ENCODE data around the gene STK10. TPM values are rescaled to one million over a fixed set of nuclear protein-coding genes. Genes with fewer than 3 reads are reported as not detected.

STK10 gene
- total RNA-seq, 1 donor, result 27.1 TPM

GRCh38 chr5:172147857-172148256 lies 40.2 kb downstream of the STK10 start:
- H3K79me2 ChIP-seq (ENCODE audit: insufficient read depth, low read length), result peaks cover 76% of the 10 kb centered on the region
- H2AFZ ChIP-seq (ENCODE audit: low read length), result no peak overlapping the region
- no peak overlapping the region for H3K4me2 ChIP-seq (ENCODE audit: insufficient read depth, low read length)
- no peak overlapping the region for H3K4me3 ChIP-seq (ENCODE audit: insufficient read depth, low read length)
- H4K20me1 ChIP-seq (ENCODE audit: insufficient read depth, low read length), result peaks cover 27% of the 10 kb centered on the region
- peaks cover 11% of the 10 kb centered on the region for H3K4me1 ChIP-seq (ENCODE audit: insufficient read depth, low read length)
- H3K36me3 ChIP-seq (ENCODE audit: insufficient read depth, low read length), result peaks cover 5% of the 10 kb centered on the region
- TF ChIP-seq CTCF (IDR thresholded peaks at IDR 0.05; ENCODE audit: extremely low read depth, low read depth, low read length), result no peak
- H3K9me3 ChIP-seq (ENCODE audit: low read depth, low read length), result no peaks in the 10 kb centered on the region
- H3K27me3 ChIP-seq (ENCODE audit: insufficient read depth, low read length), result no peaks in the 10 kb centered on the region
- H3K27ac ChIP-seq (ENCODE audit: low read depth, low read length), result no peak overlapping the region
- DNase-seq (ENCODE audit: insufficient read length, low spot score, missing footprints), result no peak

- no peak for DNase-seq (ENCODE audit: insufficient read length, low spot score, missing footprints)
- TF ChIP-seq CTCF (IDR thresholded peaks at IDR 0.05; ENCODE audit: extremely low read depth, low read depth, low read length), result no peak
- Histone ChIP-seq H3K4me3 (ENCODE audit: insufficient read depth, low read length) (no peak overlapping the region), H3K36me3 (ENCODE audit: insufficient read depth, low read length) (peaks cover 1% of the 10 kb centered on the region), H3K4me1 (ENCODE audit: insufficient read depth, low read length) (peaks cover 14% of the 10 kb centered on the region), H3K79me2 (ENCODE audit: insufficient read depth, low read length) (peaks cover 81% of the 10 kb centered on the region), H3K27ac (ENCODE audit: low read depth, low read length) (no peak overlapping the region), H3K27me3 (ENCODE audit: insufficient read depth, low read length) (no peaks in the 10 kb centered on the region), H2AFZ (ENCODE audit: low read length) (no peak overlapping the region), H3K4me2 (ENCODE audit: insufficient read depth, low read length) (no peak overlapping the region), H4K20me1 (ENCODE audit: insufficient read depth, low read length) (peaks cover 38% of the 10 kb centered on the region), H3K9me3 (ENCODE audit: low read depth, low read length) (no peaks in the 10 kb centered on the region)
Measured at GRCh38 chr5:172146748-172147092, 41.3 kb downstream of the STK10 start.

GRCh38 chr5:172145870-172146747 lies 41.9 kb downstream of the STK10 start:
- no peak overlapping the region for H2AFZ ChIP-seq (ENCODE audit: low read length)
- no peak overlapping the region for H3K27ac ChIP-seq (ENCODE audit: low read depth, low read length)
- H3K79me2 ChIP-seq (ENCODE audit: insufficient read depth, low read length), result peaks cover 82% of the 10 kb centered on the region
- peaks cover 14% of the 10 kb centered on the region for H3K4me1 ChIP-seq (ENCODE audit: insufficient read depth, low read length)
- peak; percentile 62 for DNase-seq (ENCODE audit: insufficient read length, low spot score, missing footprints)
- H3K27me3 ChIP-seq (ENCODE audit: insufficient read depth, low read length), result no peaks in the 10 kb centered on the region
- H3K4me2 ChIP-seq (ENCODE audit: insufficient read depth, low read length), result no peak overlapping the region
- H3K4me3 ChIP-seq (ENCODE audit: insufficient read depth, low read length), result no peak overlapping the region
- no peaks in the 10 kb centered on the region for H3K9me3 ChIP-seq (ENCODE audit: low read depth, low read length)
- TF ChIP-seq CTCF (IDR thresholded peaks at IDR 0.05; ENCODE audit: extremely low read depth, low read depth, low read length), result no peak
- no peaks in the 10 kb centered on the region for H3K36me3 ChIP-seq (ENCODE audit: insufficient read depth, low read length)
- H4K20me1 ChIP-seq (ENCODE audit: insufficient read depth, low read length), result peaks cover 40% of the 10 kb centered on the region
